ENCODE measurements around the gene GNB1L. TPM values are rescaled to one million over a fixed set of nuclear protein-coding genes. Genes with fewer than 3 reads are reported as not detected.
A peak's percentile ranks its signal among the peaks of the same experiment; 100 is the strongest.

GNB1L gene
- total and polyA plus RNA-seq, 9 of the 15 experiments (the other 6 are each of a cell fraction or from before 2014, with no cell fraction given) = 0.56 to 50.5 (median 10.2) TPM

GRCh38 chr22:19764636-19765476, 89.8 kb downstream of the GNB1L start (continued):
- 0 out of 4 replicates have a peak, but pooled peaks of 1 of the 2 experiments have one; percentile 53 for TF ChIP-seq ETV6 (IDR thresholded peaks at IDR 0.05; ENCODE audit: borderline replicate concordance in 1 of 2, low read depth in 2 of 2, low read length in 1 of 2)
- TF ChIP-seq ETV6 (CRISPR knock-in tag; IDR thresholded peaks at IDR 0.05; ENCODE audit: borderline replicate concordance) = no peak
- peak in 1 of 2 experiments; percentile 10; a peak in 1 of 4 replicates for TF ChIP-seq HDAC1 (IDR thresholded peaks at IDR 0.05)
- 0 out of 4 replicates have a peak, but pooled peaks of 1 of the 2 experiments have one; percentile 5 for TF ChIP-seq RCOR1 (IDR thresholded peaks at IDR 0.05; ENCODE audit: borderline replicate concordance in 1 of 2, low read depth in 2 of 2, low read length in 2 of 2)
- TF ChIP-seq HSF4 (CRISPR knock-in tag; IDR thresholded peaks at IDR 0.05; ENCODE audit: borderline replicate concordance) = 0 out of 2 replicates have a peak, but pooled peaks have one; percentile 53
- no peak for TF ChIP-seq FOXA1 (IDR thresholded peaks at IDR 0.05; ENCODE audit: borderline replicate concordance)

DNA sequence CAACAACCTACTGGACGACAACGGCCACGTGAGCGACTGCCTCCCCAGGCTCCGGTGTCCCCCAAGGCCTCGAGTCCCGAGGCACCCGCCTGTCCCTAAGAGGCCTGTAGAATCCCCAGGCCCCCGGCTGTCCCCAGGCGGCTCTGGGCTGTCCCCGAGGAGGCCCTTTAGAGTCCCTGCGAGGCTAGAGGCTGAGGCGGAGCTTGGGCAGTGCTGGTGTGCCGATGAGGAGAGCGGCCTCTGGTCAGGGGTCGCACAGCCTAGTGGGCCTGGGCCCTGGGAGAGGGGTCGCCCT, 90.4 kb downstream of the GNB1L start:
- Histone ChIP-seq H3K27ac (ENCODE audit: extremely low read depth, low read depth, low read length) (no peak overlapping the region), H2AFZ (ENCODE audit: low read depth, low read length) (no peak overlapping the region), H3K4me2 (ENCODE audit: insufficient read depth, low read length) (no peak overlapping the region), H3K9me3 (replicated peaks; ENCODE audit: control insufficient read depth, insufficient read depth, low read depth, low read length) (no peaks in the 10 kb centered on the region), H3K9ac (ENCODE audit: insufficient read depth in 1 of 2, low read depth in 2 of 2, low read length in 2 of 2) (0 out of 4 replicates have a peak overlapping the region, but pooled peaks of 1 of the 2 experiments have one; percentile 2), H3K27me3 (ENCODE audit: control insufficient read depth in 2 of 2, insufficient read depth in 2 of 2, low read length in 2 of 2) (peaks cover 5 to 11% of the 10 kb centered on the region in 2 experiments; a peak in 4 of 5 replicates), H3K4me3 (no peak overlapping the region), H3K9me1 (ENCODE audit: control insufficient read depth, insufficient read depth, low read length) (peaks cover 9% of the 10 kb centered on the region), H4K20me1 (replicated peaks; ENCODE audit: control insufficient read depth, insufficient read depth, low read length) (no peaks in the 10 kb centered on the region), H3K36me3 (ENCODE audit: control insufficient read depth, insufficient read depth, low read length) (peaks cover 8% of the 10 kb centered on the region; the same call in 1 of the 3 replicates), H3K4me1 (replicated peaks in 1 of 2; ENCODE audit: control insufficient read depth in 2 of 2, insufficient read depth in 2 of 2, low read length in 2 of 2) (peaks cover 12 to 92% of the 10 kb centered on the region in 2 experiments; a peak in 3 of 5 replicates), H3K79me2 (ENCODE audit: control insufficient read depth, insufficient read depth, low read length) (peaks cover 25% of the 10 kb centered on the region)
- ChIA-PET POLR2A (interaction anchor here (0.7 to 6.7 kb wide), 13 partner anchors 9 to 553 kb away, joined by 3 to 78 read pairs (median 4); no protein-coding TSS in a partner anchor), CTCF (ENCODE audit: low intra/inter-chr PET ratio) (no interaction called here)
- intact Hi-C loops (cut with micrococcal nuclease) (no loop called here), in situ Hi-C loops (cut with MboI) (no loop called here)
- FAIRE-seq (no peak), DNase-seq (ENCODE audit: extremely low read depth in 1 of 4, low spot score in 3 of 4) (no peak), ATAC-seq (no peak)
- 79% methylated on average over 17 of the region's 17 CpGs for WGBS (ENCODE audit: insufficient coverage, low coverage, missing lambda C conversion rate)
- no TSS peak for BruUV-seq (replicated peaks)
- TF ChIP-seq EP400 (IDR thresholded peaks at IDR 0.05) = no peak
- TF ChIP-seq BCOR (IDR thresholded peaks at IDR 0.05) = no peak
- peak; percentile 39 for TF ChIP-seq KDM5B (IDR thresholded peaks at IDR 0.05; ENCODE audit: insufficient replicate concordance, low read depth, low read length)
- TF ChIP-seq RBM34 (IDR thresholded peaks at IDR 0.05; ENCODE audit: borderline replicate concordance, insufficient read depth, low read length) = no peak
- peak in 1 of 2 experiments; percentile 8 for TF ChIP-seq E2F6 (IDR thresholded peaks at IDR 0.05; ENCODE audit: borderline replicate concordance in 1 of 2, extremely low read depth in 1 of 2, insufficient read depth in 1 of 2, insufficient read length in 1 of 2, low read depth in 1 of 2, low read length in 1 of 2, poor library complexity in 1 of 2, severe bottlenecking in 1 of 2)
- TF ChIP-seq ZNF282 (CRISPR knock-in tag; IDR thresholded peaks at IDR 0.05) = no peak
- no peak for TF ChIP-seq PRMT5 (CRISPR knock-in tag; IDR thresholded peaks at IDR 0.05)
- 0 out of 2 replicates have a peak, but pooled peaks have one; percentile 1 for TF ChIP-seq POLR2G (IDR thresholded peaks at IDR 0.05; ENCODE audit: low read depth, low read length)
- TF ChIP-seq DIDO1 (tag; IDR thresholded peaks at IDR 0.05; ENCODE audit: low read depth) = no peak
- no peak for TF ChIP-seq MTA2 (IDR thresholded peaks at IDR 0.05; ENCODE audit: low read depth)
- TF ChIP-seq KDM4B (IDR thresholded peaks at IDR 0.05; ENCODE audit: borderline replicate concordance in 2 of 2, low read depth in 1 of 2) = no peak
- peak; percentile 11 for TF ChIP-seq SETDB1 (IDR thresholded peaks at IDR 0.05; ENCODE audit: low read length)
- TF ChIP-seq HDGF (IDR thresholded peaks at IDR 0.05) = no peak
- 0 out of 2 replicates have a peak, but pooled peaks have one; percentile 22 for TF ChIP-seq PHB (CRISPR knock-in tag; IDR thresholded peaks at IDR 0.05)
- TF ChIP-seq RBM17 (IDR thresholded peaks at IDR 0.05; ENCODE audit: borderline replicate concordance, low read depth, low read length) = no peak
